Stimulated activated naive B cell treated with anti-CD40 and anti-IgM and Interleukin-4, amounts not matched to agents 10 μg/mL and 1 μg/mL and 100 μg/mL, for 72 hours (primary cell): ENCODE data around the gene TTLL1.

ENCODE experiments used
- ATAC-seq, 2 donors: fragments of 150-1000 bp; cut with Tn5 transposase; replicated peaks; 2 replicates each; pipeline ENCODE4 v1.10.0; 2021; ENCODE audit warnings: moderate library complexity in 1 of 2
- DNase-seq: peaks from one replicate; pipeline ENCODE4 v3.0.0; 2021
- H3K27ac Mint-ChIP-seq: one replicate; pipeline ENCODE4 v1.8.0; 2022; ENCODE audit warnings: mild to moderate bottlenecking, mixed read lengths
- H3K27me3 Mint-ChIP-seq, 2 donors: one replicate each; pipeline ENCODE4 v1.8.0; 2022; ENCODE audit warnings: mixed read lengths in 2 of 2
- H3K36me3 Mint-ChIP-seq, 2 donors: one replicate each; pipeline ENCODE4 v1.8.0; 2022; ENCODE audit warnings: mixed read lengths in 2 of 2, mild to moderate bottlenecking in 1 of 2
- H3K4me1 Mint-ChIP-seq, 2 donors: one replicate each; pipeline ENCODE4 v1.8.0; 2022; ENCODE audit warnings: mixed read lengths in 2 of 2, mild to moderate bottlenecking in 1 of 2
- H3K4me3 Mint-ChIP-seq, 2 donors: one replicate each; pipeline ENCODE4 v1.8.0; 2022; ENCODE audit warnings: mild to moderate bottlenecking in 2 of 2, mixed read lengths in 2 of 2, moderate library complexity in 1 of 2
- H3K9me3 Mint-ChIP-seq, 2 donors: one replicate each; pipeline ENCODE4 v1.8.0; 2022; ENCODE audit warnings: mixed read lengths in 2 of 2, mild to moderate bottlenecking in 1 of 2

Gene TTLL1

DNA sequence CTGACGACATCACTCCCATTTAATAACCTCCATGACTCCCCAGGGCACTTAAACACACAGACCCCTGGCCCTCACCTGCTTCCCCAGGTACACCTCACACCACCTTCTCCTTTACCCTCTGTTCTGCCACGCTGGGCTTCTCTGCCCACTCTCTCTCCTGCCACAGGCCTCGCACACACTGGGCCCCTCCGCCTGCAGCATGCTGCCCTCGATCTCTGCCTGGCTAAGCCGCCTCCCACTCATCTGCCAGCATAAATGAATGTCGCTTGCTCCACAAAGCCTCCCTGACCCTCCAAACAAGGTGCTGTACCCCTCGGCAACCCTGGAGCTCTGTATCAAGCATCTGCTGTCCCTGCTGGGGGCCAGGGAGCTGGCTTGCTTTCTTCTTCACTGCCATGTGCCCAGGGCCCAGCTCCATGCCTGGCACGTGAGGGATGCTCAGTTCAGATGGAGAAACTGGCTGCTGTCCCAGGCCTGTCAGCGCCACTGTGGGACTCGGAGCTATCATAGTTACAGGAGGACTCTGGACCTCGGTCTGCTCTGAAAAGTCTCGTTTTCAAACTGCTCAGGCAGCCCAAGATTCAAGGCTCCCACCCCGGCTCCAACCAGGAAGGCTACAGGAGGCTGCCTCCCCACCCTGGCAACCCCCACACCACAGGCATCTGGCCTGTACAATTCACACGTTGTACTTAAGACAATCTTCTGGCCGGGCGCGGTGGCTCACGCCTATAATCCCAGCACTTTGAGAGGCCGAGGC, 11.9 kb downstream of the TTLL1 start:
- Mint-ChIP-seq H3K36me3 (peaks cover 3 to 4% of the 10 kb centered on the region in 2 donors), H3K4me1 (peaks cover 6 to 8% of the 10 kb centered on the region in 2 donors), H3K27ac (no peak overlapping the region), H3K27me3 (no peaks in the 10 kb centered on the region), H3K9me3 (no peaks in the 10 kb centered on the region), H3K4me3 (no peak overlapping the region)
- ATAC-seq (no peak), DNase-seq (no peak)

DNA sequence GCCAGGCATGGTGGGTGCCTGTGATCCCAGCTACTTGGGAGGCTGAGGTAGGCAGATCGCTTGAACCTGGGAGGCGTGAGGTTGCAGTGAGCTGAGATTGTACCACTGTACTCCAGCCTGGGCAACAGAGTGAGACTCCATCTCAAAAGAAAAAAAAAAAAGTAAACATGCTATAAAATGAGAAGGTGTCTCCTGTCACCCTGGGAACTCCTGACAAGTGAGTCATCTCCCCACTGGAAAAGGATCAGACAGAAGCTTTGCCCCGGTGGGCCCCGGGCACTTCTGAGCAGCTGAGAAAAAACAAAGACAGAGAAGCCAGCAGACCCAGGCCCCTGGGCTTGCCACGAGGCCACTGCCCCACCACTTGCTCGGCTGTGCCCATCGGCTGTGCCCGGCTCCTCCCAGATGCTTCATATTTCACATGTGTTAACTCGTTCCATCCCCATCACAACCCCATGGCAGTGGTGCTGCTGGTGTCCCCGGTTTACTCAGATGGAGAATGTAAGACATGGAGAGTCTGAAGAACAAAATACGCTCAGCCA, 22.3 kb downstream of the TTLL1 start:
- ATAC-seq = no peak
- H3K9me3 Mint-ChIP-seq = no peaks in the 10 kb centered on the region
- peaks cover 5 to 6% of the 10 kb centered on the region in 2 donors for H3K36me3 Mint-ChIP-seq
- H3K27ac Mint-ChIP-seq = no peak overlapping the region
- no peaks in the 10 kb centered on the region for H3K27me3 Mint-ChIP-seq
- H3K4me3 Mint-ChIP-seq = no peak overlapping the region
- H3K4me1 Mint-ChIP-seq = peaks cover 0 to 2% of the 10 kb centered on the region in 2 donors
- DNase-seq = no peak

DNA sequence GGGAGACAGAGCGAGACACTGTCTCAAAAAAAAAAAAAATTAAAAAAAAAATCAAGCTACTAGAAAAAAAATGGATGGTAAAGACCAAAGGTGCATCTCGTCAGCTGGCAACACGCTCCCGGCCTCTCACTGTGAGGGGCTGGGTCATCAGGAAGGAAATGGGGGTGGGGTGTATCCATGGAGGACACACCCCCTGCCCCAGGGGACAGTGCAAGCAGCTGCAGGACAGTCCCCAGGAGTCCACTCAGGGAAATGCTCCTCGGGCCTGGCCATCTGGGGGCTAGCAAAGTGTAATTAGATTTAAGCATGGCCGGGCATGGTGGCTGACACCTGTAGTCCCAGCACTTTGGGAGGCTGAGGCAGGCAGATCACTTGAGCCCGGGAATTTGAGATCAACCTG, 23.1 kb downstream of the TTLL1 start:
- H3K27me3 Mint-ChIP-seq = no peaks in the 10 kb centered on the region
- H3K27ac Mint-ChIP-seq = no peak overlapping the region

DNA sequence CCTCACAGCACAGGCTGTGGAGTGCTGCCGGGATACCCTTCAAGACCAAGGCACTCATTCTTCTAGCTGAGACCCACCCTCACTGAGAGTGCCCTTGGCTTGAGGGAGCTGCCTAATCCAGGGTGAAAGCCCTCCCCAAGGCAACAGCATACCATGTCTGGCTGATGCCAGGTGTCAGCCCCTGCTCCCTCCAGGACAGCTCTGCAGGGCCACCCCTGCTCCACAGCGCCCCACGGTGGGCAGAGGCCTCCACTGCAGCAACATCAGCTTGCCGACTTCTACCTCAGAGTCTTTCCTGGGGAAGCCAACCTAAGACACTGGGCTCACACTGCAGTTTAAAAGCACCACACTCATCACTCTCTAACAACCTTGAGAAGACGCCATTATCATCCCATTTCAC, 29.0 kb downstream of the TTLL1 start:
- no peaks in the 10 kb centered on the region for H3K27me3 Mint-ChIP-seq
- H3K36me3 Mint-ChIP-seq = peaks cover 13 to 15% of the 10 kb centered on the region in 2 donors
- ATAC-seq = peak; percentile 31 to 50
- no peaks in the 10 kb centered on the region for H3K4me1 Mint-ChIP-seq
- DNase-seq = peak; percentile 16
- no peak overlapping the region for H3K4me3 Mint-ChIP-seq
- H3K9me3 Mint-ChIP-seq = no peaks in the 10 kb centered on the region
- H3K27ac Mint-ChIP-seq = no peak overlapping the region

More for the DNA sequence above, 23.1 kb downstream of the TTLL1 start:
- Mint-ChIP-seq H3K36me3 (peaks cover 8 to 11% of the 10 kb centered on the region in 2 donors), H3K4me1 (peaks cover 0 to 2% of the 10 kb centered on the region in 2 donors), H3K4me3 (no peak overlapping the region), H3K9me3 (no peaks in the 10 kb centered on the region)
- DNase-seq (no peak), ATAC-seq (no peak)

DNA sequence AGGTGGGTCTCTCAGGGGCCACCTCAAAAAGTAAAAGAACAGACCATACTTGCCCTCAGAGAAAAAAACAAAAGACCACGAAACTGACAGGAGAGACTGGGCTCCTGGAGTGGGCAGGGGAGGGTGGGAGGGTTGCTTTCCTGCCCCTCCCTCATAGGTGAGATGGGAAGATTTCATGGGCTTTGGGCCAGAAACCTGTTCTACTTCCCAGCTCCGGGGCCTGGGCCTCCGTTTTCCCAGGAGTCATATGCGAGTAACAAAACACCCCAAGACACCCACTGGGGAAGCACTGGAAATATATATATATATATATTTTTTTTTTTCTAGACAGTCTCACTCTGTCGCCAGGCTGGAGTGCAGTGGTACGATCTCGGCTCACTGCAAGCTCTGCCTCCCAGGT, 31.6 kb downstream of the TTLL1 start:
- H3K27ac Mint-ChIP-seq = no peak overlapping the region
- DNase-seq (no peak), ATAC-seq (no peak)
- H3K27me3 Mint-ChIP-seq = no peaks in the 10 kb centered on the region
- no peaks in the 10 kb centered on the region for H3K4me1 Mint-ChIP-seq
- no peaks in the 10 kb centered on the region for H3K9me3 Mint-ChIP-seq
- H3K36me3 Mint-ChIP-seq = peaks cover 11 to 13% of the 10 kb centered on the region in 2 donors
- no peak overlapping the region for H3K4me3 Mint-ChIP-seq

DNA sequence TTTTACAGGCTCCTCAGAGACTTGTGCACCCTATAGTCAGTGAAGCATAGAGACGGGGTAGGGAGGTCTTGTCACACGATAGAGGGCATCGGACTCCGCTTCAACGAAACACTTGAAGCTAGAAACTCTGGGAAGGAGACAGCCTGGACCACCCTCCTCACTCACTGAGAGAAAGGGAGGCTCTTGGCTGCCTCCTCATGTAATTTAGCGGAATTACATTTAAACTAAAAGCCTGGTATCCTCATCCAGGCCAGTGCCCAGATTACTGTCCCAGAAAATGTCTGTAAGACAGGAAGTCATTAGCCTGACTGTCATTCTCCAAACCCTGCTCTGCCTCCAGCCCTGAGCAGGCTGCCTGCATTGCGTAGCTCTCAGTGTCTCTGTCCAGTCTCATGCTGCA, 36.0 kb downstream of the TTLL1 start:
- H3K36me3 Mint-ChIP-seq = peaks cover 0 to 7% of the 10 kb centered on the region in 2 donors
- no peak for DNase-seq
- ATAC-seq = no peak
- no peak overlapping the region for H3K4me3 Mint-ChIP-seq
- H3K9me3 Mint-ChIP-seq = no peaks in the 10 kb centered on the region
- H3K27me3 Mint-ChIP-seq = no peaks in the 10 kb centered on the region
- H3K4me1 Mint-ChIP-seq = no peaks in the 10 kb centered on the region
- no peak overlapping the region for H3K27ac Mint-ChIP-seq

DNA sequence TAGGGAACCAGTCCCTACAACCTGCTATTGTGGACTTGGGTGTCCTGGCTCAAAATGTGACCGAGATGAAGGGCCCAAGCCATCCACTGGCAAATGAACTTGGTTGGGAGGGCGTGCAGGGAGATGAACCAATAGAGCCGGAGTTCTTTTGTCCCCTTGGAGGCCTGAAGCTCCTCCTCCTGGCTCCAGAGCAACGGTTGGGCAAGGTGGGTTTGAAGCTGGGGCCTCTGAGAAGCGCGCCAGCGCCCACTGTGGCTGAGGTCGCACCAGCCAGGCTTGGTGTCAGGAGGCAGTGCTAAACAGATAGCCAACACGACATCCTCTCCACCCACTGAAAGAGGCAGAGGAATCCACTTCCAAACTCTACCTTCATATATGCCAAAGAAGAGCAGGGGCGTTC, 38.2 kb downstream of the TTLL1 start:
- Mint-ChIP-seq H3K9me3 (no peaks in the 10 kb centered on the region), H3K4me3 (no peak overlapping the region), H3K36me3 (peaks cover 0 to 7% of the 10 kb centered on the region in 2 donors), H3K27ac (no peak overlapping the region), H3K27me3 (no peaks in the 10 kb centered on the region), H3K4me1 (no peaks in the 10 kb centered on the region)
- no peak for ATAC-seq
- no peak for DNase-seq

DNA sequence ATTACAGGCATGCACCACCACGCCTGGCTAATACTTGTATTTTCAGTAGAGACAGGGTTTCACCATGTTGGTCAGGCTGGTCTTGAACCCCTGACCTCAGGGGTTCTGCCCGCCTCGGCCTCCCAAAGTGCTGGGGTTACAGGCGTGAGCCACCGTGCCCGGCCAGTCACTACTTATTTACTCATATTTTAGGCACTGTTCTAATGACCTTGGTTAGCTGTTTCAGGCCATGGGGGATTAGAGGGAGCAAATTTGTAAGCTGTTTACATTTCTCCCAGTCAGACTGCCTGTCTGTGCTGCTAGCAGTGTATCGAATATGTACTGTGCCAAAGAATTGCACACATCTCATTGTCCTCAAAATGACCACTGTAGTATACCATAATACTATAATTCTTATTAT, 41.6 kb downstream of the TTLL1 start:
- no peak overlapping the region for H3K4me3 Mint-ChIP-seq
- no peak overlapping the region for H3K27ac Mint-ChIP-seq
- H3K4me1 Mint-ChIP-seq = peaks cover 0 to 7% of the 10 kb centered on the region in 2 donors
- H3K36me3 Mint-ChIP-seq = peaks cover 0 to 7% of the 10 kb centered on the region in 2 donors
- no peaks in the 10 kb centered on the region for H3K9me3 Mint-ChIP-seq
- ATAC-seq (no peak), DNase-seq (no peak)
- no peaks in the 10 kb centered on the region for H3K27me3 Mint-ChIP-seq

DNA sequence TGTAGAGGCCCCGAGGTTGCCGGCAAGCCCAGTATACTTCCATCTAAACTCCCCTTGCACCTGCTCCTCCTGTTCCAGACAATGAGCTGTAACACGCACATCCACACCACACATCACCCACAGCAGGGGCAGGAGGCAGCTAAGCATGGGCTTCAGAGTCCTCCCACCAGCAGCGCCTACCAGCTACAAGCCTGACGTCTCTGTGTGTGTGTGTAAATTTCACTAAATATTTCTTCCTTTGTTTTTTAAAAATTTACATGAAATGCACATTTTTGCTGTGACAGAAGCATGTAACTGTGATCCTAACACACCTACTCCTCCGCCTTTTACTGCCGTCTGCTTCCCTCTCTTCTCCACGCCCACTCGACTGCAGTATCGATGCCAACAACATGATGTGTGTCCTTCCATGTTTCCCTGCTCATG, 44.9 kb downstream of the TTLL1 start:
- DNase-seq (no peak), ATAC-seq (no peak)
- Mint-ChIP-seq H3K4me3 (no peak overlapping the region), H3K4me1 (peaks cover 0 to 7% of the 10 kb centered on the region in 2 donors), H3K36me3 (no peaks in the 10 kb centered on the region), H3K27me3 (no peaks in the 10 kb centered on the region), H3K27ac (no peak overlapping the region), H3K9me3 (no peaks in the 10 kb centered on the region)

DNA sequence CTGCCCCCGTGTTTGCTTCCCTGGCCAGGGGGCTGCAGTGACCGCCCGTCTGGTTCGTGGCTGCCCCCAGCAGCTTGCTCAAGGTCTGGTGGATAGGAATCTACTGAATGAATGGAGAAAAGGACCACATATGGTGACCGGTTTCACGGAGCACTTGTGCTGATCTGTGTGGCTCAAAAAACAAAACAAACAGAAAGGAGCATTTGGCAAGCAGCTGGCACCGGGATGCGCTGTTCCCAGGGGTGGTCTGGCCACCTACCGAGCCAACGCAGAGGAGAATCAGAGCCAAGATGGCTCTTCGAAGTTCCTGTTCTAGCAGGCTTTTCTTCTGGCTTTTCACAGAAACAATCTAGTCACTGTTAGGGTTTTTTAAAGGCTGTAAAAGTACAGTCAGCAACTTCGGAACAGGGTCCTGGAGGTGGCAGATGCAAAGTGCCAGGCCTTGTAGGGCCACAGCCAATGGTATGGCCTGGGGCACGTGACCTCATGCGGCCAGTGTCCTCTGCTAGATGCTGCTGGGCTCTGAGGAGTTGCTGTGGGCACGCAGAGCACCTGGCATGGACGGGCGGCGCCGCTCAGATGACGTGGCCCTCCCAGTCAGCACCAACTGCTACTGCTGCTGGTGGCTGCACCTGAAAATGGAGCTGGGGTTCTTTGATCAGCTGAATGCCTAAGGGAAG, 47.0 kb downstream of the TTLL1 start:
- no peak overlapping the region for H3K4me3 Mint-ChIP-seq
- H3K36me3 Mint-ChIP-seq = no peaks in the 10 kb centered on the region
- H3K27me3 Mint-ChIP-seq = no peaks in the 10 kb centered on the region
- ATAC-seq (no peak), DNase-seq (no peak)
- no peaks in the 10 kb centered on the region for H3K9me3 Mint-ChIP-seq
- peaks cover 0 to 7% of the 10 kb centered on the region in 2 donors for H3K4me1 Mint-ChIP-seq
- no peak overlapping the region for H3K27ac Mint-ChIP-seq

DNA sequence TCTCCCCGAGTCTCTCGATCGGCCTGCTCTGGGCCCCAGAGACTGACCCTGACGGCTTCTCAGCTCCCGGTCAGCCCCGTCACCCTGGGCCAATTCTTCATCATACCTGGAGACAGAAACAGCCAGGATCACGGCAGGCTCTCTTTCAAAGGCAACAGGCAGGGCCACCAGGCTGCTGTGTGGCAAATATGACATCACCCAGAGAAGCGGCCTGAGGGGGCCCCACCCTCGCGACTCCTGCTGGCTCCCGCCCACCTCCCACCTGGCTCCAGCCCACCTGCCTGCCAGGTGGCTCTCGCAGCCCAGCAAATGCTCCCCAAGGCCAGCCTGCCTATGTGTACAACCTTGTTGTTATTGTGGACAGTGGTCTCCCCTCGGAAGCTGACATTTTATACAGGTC, 49.4 kb downstream of the TTLL1 start:
- no peak overlapping the region for H3K27ac Mint-ChIP-seq
- no peak for ATAC-seq
- H3K4me3 Mint-ChIP-seq = no peak overlapping the region
- H3K4me1 Mint-ChIP-seq = peaks cover 0 to 7% of the 10 kb centered on the region in 2 donors
- no peaks in the 10 kb centered on the region for H3K9me3 Mint-ChIP-seq
- H3K36me3 Mint-ChIP-seq = no peaks in the 10 kb centered on the region
- DNase-seq = no peak
- no peaks in the 10 kb centered on the region for H3K27me3 Mint-ChIP-seq

DNA sequence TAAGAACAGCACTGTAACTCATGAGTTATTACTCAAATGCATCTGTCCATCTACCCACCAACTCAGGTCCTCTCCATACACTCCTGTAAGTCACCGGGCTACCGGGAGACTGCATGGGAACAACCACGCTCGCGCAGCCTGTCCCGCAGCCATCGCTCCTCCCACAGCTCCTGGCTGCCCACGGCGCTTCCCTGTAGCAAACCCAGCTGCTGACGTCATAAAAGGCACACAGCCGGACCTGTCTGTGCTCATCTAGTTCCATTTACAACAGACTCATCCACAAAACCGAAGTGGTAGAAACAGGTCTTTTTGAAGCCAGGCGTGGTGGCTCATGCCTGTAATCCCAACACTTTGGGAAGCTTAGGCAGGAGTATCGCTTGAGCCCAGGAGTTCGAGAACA, 50.9 kb downstream of the TTLL1 start:
- Mint-ChIP-seq H3K36me3 (no peaks in the 10 kb centered on the region), H3K9me3 (no peaks in the 10 kb centered on the region), H3K4me1 (peaks cover 3 to 7% of the 10 kb centered on the region in 2 donors), H3K27me3 (no peaks in the 10 kb centered on the region), H3K27ac (no peak overlapping the region), H3K4me3 (no peak overlapping the region)
- DNase-seq = no peak
- ATAC-seq = no peak

DNA sequence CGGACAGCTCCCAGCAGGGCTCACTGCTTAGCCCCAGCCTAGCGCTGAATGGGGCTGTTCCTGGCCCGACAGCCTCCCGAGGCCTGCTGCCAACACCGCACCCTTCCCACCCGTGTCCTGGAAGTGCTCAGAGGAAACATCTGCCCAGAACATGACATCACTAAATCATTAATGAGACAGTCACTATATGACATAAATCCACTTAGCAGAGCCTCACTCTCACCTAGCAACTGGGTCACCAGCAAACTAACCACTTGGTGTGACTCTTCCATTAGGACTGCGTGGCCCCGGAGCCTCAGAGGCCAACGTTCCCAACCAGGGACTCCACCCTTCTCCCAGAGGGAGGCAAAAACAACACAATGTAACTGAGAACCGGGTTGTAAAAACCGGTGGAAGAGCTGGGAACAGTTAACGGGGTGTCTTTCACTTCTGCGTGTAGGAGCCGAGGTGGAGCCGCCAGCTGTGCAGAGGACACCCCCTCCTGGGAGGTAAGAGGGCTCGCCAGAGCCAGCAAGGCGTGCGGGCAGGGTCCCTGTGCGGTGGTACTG, 52.8 kb downstream of the TTLL1 start:
- ATAC-seq (no peak), DNase-seq (no peak)
- Mint-ChIP-seq H3K36me3 (no peaks in the 10 kb centered on the region), H3K4me1 (peaks cover 2 to 7% of the 10 kb centered on the region in 2 donors), H3K4me3 (no peak overlapping the region), H3K27ac (no peak overlapping the region), H3K27me3 (no peaks in the 10 kb centered on the region), H3K9me3 (no peaks in the 10 kb centered on the region)

DNA sequence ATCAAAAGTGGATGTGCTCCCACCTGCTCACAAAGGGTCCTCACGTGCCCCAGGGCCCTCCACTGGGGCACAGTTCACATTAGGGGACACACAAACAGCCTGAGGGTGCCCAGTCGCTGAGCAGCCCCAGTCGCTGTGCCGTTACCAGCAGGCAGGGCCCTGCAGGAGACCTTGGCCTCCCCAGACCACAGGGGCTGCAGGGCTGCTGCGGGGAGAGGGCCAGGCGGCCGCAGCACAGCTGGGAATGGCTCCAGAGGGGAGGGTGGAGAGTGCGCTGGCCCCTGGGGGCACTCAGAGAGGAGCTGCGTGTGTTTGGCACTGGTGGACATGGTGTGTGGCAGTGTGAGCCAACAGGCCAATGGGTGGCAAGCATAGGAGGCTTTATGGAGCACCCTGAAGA, 53.9 kb downstream of the TTLL1 start:
- H3K4me1 Mint-ChIP-seq = peaks cover 2 to 7% of the 10 kb centered on the region in 2 donors
- no peaks in the 10 kb centered on the region for H3K36me3 Mint-ChIP-seq
- H3K27me3 Mint-ChIP-seq = peaks cover 0 to 7% of the 10 kb centered on the region in 2 donors
- no peaks in the 10 kb centered on the region for H3K9me3 Mint-ChIP-seq
- H3K4me3 Mint-ChIP-seq = no peak overlapping the region
- H3K27ac Mint-ChIP-seq = no peak overlapping the region
- no peak for DNase-seq
- ATAC-seq = no peak

DNA sequence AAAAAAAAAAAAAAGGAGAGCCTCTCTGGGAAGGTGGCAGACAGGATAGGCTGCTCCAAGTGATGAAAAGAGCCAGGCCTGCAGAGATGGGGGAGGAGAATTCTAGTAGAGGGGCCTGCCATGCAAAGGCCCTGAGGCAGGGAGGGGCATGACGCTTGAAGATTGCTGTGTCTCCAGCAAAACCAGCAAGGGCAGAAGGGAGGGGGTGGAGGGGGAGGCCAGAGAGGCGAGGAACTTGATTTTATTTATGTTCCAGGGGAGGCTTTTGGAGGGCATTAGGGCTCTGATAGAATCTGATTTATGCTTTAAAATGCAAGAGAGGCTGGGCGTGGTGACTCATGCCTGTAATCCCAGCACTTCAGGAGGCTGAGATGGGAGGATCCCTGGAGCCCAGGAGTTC, 57.6 kb downstream of the TTLL1 start:
- Mint-ChIP-seq H3K4me3 (no peak overlapping the region), H3K27ac (no peak overlapping the region), H3K27me3 (peaks cover 0 to 7% of the 10 kb centered on the region in 2 donors), H3K9me3 (no peaks in the 10 kb centered on the region), H3K4me1 (peaks cover 2 to 7% of the 10 kb centered on the region in 2 donors), H3K36me3 (no peaks in the 10 kb centered on the region)
- no peak for DNase-seq
- no peak for ATAC-seq
